ENCODE results near the gene BCAM.

GRCh38 chr19:44823373-44823698 lies 14.4 kb downstream of the BCAM start:
- TF ChIP-seq RAD21 (IDR thresholded peaks at IDR 0.05; ENCODE audit: low read depth): no peak
- TF ChIP-seq EGR1 (IDR thresholded peaks at IDR 0.05): no peak
- TF ChIP-seq EP300 (IDR thresholded peaks at IDR 0.05; ENCODE audit: borderline replicate concordance): no peak
- TF ChIP-seq REST (IDR thresholded peaks at IDR 0.05; ENCODE audit: low read depth): no peak
- no peak for TF ChIP-seq YY1 (IDR thresholded peaks at IDR 0.05; ENCODE audit: low read depth)

Measured in Ishikawa (cell line).